ENCODE measurements around the gene EEPD1. TPM values are rescaled to one million over a fixed set of nuclear protein-coding genes. Genes with fewer than 3 reads are reported as not detected.

EEPD1 gene
- total RNA-seq, 4 donors from 2014 or later: 19.8 to 46.3 (median 29.3) TPM

DNA sequence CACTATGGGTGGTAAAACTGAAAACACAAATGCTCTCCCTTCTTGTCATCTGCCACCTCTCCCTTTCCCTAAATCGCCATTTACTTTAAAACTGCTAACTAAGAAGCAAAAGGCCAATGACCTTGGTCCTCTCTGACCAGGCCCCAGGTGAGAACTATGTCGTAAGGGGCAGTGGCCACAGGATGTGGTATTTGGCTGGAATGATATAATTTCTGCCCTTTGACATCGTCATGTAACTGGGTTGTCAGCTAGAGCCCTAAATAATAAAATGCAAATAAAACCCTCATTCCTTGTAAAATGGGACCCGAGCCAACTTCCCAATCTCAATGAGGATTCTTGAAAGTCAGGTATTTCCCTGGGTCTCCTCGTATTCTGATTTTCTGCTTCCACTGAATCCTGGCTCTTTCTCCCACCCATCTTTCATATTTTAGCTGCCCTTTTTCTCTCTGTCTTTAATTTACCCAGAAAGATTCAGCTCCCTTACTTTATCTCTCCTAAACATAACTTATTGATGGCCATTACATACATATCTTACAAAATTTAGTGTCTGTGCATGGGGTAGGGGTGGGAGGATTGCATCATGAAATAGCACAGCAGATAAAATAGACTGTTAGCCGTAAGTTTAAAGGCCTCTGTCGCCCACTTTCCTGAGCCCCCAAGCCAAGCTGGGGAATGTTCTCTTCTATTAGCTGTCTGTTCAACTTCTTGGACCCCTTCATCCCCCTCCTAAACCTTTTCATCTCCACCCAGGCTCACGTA lies 3.2 kb upstream of the EEPD1 start:
- H3K4me3 ChIP-seq: no peak overlapping the region
- DNase-seq: no peak
- H3K36me3 ChIP-seq: no peaks in the 10 kb centered on the region
- no peaks in the 10 kb centered on the region for H3K27me3 ChIP-seq
- no peaks in the 10 kb centered on the region for H3K9me3 ChIP-seq
- H3K4me1 ChIP-seq: peaks cover 0 to 11% (median 3%) of the 10 kb centered on the region in 4 donors
- TF ChIP-seq POLR2A (IDR thresholded peaks at IDR 0.05): no peak
- TF ChIP-seq, protein P1, sequence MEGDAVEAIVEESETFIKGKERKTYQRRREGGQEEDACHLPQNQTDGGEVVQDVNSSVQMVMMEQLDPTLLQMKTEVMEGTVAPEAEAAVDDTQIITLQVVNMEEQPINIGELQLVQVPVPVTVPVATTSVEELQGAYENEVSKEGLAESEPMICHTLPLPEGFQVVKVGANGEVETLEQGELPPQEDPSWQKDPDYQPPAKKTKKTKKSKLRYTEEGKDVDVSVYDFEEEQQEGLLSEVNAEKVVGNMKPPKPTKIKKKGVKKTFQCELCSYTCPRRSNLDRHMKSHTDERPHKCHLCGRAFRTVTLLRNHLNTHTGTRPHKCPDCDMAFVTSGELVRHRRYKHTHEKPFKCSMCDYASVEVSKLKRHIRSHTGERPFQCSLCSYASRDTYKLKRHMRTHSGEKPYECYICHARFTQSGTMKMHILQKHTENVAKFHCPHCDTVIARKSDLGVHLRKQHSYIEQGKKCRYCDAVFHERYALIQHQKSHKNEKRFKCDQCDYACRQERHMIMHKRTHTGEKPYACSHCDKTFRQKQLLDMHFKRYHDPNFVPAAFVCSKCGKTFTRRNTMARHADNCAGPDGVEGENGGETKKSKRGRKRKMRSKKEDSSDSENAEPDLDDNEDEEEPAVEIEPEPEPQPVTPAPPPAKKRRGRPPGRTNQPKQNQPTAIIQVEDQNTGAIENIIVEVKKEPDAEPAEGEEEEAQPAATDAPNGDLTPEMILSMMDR (IDR thresholded peaks at IDR 0.05): no peak
- no peak overlapping the region for H3K27ac ChIP-seq

DNA sequence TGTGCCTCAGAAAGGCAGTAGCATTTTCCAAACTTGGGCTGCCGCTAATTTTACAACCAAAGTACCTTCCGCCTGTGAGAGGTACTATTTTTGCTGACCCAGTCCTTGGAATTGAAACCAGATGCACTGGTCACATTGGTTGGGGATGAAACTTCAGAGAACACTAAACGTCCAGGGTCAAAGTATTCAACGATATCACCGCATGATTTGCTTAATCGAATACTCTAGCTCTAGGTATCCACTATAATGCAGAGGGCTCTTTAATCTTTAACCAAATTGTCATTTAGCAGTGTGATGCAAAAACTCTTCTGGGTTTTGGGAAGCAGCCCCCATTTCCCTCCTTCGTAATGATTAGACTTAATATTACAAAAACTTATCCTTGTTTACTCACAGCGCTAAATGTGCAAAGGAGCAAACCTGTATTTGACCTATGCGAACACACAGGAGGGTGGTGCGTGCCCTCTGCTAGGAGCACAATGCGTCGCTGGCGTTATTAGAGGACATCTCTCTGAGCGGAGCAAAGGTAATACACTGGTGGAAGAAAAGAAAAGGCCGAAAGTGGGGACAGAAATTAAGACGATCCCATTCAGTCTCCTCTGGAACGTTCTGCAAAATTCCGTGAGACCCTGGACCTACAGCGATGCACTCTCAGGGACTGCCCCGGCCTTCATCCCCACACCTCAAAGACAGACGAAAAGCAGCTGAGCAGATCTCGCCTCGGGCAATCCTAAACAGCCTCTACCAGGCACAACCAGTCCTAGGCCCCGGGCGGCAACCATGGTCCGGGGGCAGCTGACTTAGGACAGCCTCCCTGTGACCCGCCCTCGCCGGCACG lies 916 bp upstream of the EEPD1 start:
- H3K27ac ChIP-seq: peak overlapping the region; percentile 56 to 93 (median 78)
- H3K9me3 ChIP-seq: no peaks in the 10 kb centered on the region
- peaks cover 0 to 34% (median 3%) of the 10 kb centered on the region in 4 donors for H3K4me1 ChIP-seq
- TF ChIP-seq POLR2A (IDR thresholded peaks at IDR 0.05): peak; percentile 41 to 56
- TF ChIP-seq, protein P1 (IDR thresholded peaks at IDR 0.05): no peak
- H3K27me3 ChIP-seq: no peaks in the 10 kb centered on the region
- H3K36me3 ChIP-seq: no peaks in the 10 kb centered on the region
- H3K4me3 ChIP-seq: peak overlapping the region; percentile 41 to 77 (median 54)
- no peak for DNase-seq

DNA sequence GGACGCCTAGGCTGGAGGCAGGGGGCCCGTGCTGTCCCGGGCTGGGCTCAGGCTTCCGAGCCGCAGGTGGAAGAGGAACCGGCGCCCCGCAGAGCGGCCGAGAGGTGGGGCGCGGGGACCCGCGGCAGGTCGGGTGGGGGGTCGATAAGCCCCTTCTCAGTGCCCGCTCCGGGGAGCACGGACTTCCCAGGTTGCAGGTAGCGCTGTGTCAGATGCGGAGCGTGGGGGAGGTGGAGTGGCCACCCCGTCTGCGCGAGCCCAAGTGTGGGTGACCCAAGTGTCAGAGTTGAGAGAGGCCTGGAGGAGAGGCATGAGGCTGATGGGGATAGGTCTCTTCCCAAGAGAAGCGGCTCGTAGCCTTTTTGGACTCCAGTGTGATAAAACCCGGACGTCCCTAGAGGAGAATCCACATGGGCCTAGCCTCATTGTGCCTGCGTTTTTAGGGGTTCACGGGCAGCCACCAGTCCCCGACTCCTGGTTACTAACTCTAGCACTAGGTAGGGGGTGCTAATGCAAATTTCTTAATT lies 580 bp downstream of the EEPD1 start:
- TF ChIP-seq POLR2A (IDR thresholded peaks at IDR 0.05): no peak
- TF ChIP-seq, protein P1 (IDR thresholded peaks at IDR 0.05): no peak
- peak in 1 of 3 donors; percentile 69 for DNase-seq
- Histone ChIP-seq H3K36me3 (no peaks in the 10 kb centered on the region), H3K4me1 (peaks cover 0 to 45% (median 6%) of the 10 kb centered on the region in 4 donors), H3K27ac (peak overlapping the region; percentile 42 to 92 (median 78)), H3K27me3 (no peaks in the 10 kb centered on the region), H3K4me3 (peak overlapping the region; percentile 41 to 82 (median 65)), H3K9me3 (no peaks in the 10 kb centered on the region)

DNA sequence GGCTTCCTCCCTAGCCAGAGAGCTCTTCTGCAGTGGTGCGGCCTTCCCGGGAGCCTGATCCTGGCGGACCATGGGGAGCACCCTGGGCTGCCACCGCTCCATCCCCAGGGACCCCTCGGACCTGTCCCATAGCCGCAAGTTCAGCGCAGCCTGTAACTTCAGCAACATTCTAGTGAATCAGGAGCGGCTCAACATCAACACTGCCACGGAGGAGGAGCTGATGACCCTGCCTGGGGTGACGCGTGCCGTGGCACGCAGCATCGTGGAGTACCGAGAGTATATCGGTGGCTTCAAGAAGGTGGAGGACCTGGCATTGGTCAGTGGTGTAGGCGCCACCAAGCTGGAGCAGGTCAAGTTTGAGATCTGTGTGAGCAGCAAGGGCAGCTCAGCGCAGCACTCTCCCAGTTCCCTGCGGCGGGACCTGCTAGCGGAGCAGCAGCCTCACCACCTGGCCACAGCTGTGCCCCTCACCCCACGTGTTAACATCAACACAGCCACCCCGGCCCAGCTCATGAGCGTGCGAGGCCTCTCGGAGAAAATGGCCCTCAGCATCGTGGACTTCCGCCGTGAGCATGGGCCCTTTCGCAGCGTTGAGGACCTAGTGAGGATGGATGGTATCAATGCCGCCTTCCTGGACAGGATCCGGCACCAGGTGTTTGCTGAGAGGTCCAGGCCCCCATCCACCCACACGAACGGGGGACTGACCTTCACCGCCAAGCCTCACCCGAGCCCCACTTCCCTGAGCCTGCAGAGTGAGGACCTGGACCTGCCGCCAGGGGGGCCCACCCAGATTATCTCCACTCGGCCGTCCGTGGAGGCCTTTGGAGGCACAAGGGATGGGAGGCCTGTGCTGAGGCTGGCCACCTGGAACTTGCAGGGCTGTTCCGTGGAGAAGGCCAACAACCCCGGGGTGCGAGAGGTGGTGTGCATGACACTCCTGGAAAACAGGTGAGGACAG lies 1.5 kb downstream of the EEPD1 start:
- no peaks in the 10 kb centered on the region for H3K36me3 ChIP-seq
- no peak for TF ChIP-seq POLR2A (IDR thresholded peaks at IDR 0.05)
- TF ChIP-seq, protein P1 (IDR thresholded peaks at IDR 0.05): no peak
- H3K9me3 ChIP-seq: no peaks in the 10 kb centered on the region
- DNase-seq: no peak
- H3K27ac ChIP-seq: peak overlapping the region in 2 of 4 donors; percentile 15 to 90
- peaks cover 0 to 54% (median 6%) of the 10 kb centered on the region in 4 donors for H3K4me1 ChIP-seq
- peak overlapping the region in 3 of 4 donors; percentile 41 to 82 (median 77) for H3K4me3 ChIP-seq
- no peaks in the 10 kb centered on the region for H3K27me3 ChIP-seq

Measured in Peyer's patch (tissue), 4 donors.